HG03066 (cell line): ENCODE measurements around the gene NEK7.

Experiments
- ATAC-seq: cut with Tn5 transposase; IDR thresholded peaks from one replicate; pipeline ENCODE4 v1.9.1; 2021; ENCODE audit warnings: low read depth; ENCODE audit not compliant: unreplicated experiment

The NEK7 gene

DNA sequence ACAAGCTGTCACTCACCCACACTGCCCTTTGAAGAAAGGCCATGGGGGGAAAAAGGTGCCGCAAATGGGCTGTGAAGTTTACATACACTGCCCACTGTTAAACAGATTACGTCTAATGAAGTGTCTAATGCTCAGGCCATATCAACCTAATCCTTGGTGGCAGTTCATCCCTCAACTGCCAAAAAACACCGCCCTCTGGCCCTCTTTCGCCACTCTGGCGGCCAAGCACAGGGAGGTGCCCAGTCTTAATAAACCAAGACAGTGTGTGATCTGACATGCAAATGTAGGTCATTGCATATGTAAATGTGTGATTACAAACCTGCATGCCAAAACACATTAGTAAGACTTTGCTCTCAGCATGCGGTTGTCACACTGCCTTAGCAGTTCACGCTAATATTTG is 89.5 kb downstream of the NEK7 start:
- ATAC-seq, result no peak

DNA sequence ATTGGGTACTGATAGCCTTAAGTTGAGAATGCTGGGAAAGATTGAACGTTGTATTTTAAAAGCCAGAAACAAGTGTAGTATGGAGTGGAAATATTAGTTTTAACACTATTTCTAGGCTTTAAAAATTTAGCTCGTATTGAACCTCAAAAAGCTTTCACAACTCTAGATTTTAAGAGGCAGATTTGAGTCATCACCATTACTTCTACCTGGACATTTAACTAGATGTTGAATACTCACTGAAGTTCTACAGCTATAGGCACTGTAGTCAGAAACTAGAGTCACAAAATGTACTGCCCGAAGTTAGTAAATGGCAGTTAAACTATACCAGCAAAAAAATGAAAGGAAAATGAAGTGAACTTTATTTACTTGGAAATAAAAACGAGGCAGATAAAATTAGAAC is 96.5 kb downstream of the NEK7 start:
- ATAC-seq, result peak; percentile 82

DNA sequence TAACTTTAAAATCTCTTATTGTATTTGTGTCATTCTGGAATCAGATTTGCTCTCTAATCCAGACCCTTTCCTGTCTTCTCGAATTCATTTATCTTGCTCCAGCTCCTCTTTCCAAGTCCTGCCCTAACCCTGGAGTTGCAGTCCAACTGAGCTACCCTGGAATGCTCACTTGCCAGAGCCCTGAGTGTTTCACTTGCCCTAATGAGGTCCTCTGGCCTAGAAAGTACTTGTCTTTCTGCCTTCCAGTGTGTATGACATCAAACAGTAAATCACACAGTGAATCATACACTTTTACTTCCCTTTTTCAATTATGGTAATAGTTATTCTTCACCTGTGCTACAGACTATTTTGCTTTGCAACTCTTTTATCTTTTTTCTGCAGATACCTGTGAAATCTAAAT is 96.9 kb downstream of the NEK7 start:
- peak; percentile 98 for ATAC-seq

DNA sequence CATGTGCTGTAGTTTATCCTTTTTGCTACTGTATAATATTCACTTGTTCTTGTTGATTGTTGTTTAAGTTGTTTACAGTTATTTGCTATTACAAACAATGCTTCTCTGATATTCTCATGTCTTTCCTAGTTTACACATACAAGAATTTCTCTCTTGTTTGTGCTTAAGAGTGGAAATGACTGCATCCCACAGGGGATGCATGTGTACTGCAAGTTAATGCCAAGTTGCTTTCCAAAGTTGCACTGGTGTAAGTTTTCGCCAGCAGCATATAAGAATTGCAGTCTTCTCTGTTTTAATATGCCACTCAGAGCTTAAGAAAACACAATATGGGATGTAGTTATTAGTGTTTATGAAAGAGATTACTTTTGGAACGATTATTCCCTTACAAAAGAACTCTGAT is 97.7 kb downstream of the NEK7 start:
- no peak for ATAC-seq

DNA sequence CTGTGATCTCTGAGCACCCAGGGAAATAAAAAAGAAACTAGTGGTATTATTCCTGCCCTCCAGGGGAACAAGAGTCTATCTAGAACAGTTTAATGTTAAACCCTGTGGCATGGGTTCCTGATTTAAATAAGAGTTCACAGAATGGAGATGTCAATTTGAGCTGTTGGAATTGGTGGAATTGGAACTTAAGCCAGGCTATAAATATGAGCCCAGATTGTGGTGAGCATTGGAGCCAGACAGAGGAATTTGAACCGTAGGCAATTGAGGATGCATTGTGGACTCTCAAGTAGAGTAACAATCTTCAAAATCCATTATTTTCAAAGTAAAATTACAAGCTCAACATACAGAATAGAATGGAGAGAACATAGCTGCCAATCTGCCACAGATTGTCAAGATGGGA is 98.2 kb downstream of the NEK7 start:
- ATAC-seq, result no peak

DNA sequence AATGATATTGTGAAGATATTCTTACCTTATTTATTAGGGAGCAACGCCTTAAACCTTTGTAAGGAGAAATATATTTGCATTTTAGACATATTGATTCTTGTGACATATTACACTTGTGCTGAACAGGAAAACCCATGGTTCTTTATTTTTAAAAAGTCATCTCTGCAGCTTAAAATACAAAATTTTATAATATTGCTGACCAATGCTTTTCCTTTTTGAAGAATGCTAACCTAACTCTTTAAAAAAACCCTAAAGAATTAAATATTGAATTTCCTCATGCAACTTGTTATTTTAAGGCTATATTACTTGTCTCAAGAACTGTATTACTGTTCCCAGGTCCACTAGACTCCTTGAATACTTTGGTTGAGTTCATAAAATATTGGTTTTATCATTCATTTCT is 99.0 kb downstream of the NEK7 start:
- no peak for ATAC-seq

DNA sequence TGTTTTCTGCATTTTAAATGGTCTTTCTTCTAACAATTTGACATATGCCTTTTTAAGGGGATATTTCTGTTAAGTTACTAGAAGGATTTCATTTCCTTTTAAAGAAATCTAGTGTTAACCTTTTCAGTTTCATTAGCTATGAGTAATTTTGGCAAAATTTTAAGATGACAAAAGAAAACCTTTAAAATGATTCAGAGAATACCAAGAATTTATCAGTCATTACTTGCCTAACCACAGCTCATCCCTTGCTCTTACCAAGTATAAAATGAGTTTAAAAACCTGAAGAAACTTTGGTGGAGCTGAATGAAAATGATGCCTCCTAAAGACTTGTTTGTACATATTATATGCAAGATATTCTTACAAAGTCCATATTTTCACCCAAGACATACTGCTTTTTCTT is 101.7 kb downstream of the NEK7 start:
- peak; percentile 39 for ATAC-seq

DNA sequence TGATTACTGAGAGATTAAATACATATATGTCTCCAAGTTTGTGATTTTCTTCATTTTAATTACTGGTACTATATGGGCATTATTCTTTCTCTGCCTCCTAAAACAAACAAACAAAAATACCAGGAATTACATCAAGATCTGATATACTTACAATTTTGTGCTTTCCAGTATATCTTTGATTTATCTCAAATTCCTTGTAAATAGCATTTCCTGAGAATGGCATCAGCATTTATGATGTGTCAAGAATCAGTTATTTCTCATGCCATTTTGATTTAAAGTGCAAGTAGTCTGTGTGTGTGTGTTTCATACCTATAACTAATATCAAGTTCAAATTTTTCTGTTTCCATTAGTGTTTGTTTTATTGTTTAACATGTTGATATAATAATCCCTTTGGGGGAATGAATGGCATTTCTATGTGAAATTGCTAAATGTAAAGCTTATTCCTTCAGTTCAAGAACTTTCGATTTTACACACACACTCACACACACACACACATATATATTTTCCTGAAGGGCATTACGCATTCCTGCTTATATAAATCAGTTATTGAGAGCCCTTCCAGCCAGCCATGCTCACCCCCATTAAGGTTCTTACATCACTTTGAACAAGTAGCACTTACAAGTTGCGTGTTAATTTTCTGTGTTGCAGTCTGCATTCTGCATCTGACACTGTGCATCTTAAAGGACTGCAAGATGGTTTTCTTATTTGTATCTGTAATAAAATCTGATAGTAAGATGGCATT is 102.7 kb downstream of the NEK7 start:
- no peak for ATAC-seq

DNA sequence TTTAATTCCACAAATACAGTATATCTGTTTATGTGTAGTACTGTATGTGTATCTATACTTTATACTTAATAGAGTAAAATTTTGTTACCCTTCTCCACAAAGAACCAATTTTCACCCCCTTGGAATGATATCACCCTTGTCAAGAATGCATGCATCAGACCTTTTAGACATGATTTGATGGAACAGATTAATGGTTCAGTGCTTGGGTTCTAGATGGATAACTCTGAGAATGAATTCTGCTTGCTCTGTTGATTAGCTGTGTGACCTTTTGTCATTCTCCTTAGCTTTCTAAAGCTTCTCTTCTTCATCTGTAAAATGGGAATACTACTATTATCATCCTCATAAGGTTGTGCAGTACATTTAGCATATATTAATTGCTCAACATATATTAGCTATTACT is 105.1 kb downstream of the NEK7 start:
- ATAC-seq, result no peak

DNA sequence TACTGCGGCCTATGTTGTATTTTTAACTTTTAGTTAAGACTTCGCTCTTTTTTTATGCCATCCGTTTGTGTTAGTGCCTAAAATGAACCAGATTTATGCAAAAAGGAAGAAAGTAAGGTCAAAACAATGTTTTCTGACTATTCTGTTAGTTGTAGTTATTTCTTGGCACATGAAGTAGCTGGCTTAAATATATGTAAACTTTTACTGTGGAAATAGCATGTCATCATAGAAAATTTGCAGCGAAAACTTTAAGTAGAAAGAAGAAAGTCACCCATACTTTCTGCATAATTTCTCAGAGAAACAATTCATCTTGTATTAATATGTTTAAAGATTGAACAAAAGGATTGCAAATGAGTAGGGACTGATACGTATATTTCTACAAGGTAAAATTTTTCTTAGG is 106.4 kb downstream of the NEK7 start:
- ATAC-seq, result no peak

DNA sequence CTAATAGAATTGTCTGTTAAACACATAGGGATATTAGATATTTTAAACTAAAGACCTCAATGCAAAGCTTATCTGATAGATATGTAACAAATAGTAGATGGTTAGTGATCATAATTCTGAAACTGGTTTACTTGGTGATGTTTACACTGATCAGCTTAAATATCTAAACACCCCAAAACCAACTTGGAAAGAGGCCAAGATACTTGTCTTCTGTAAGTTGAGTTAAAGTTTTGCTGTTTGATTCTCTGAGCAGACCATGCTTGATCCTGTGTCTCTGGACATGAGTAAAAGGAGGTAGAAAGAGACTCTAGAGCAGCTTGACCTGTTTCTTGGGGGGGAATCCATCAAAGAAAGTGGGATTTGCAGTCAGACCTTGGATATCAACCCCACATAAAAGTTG is 107.5 kb downstream of the NEK7 start:
- ATAC-seq, result no peak

DNA sequence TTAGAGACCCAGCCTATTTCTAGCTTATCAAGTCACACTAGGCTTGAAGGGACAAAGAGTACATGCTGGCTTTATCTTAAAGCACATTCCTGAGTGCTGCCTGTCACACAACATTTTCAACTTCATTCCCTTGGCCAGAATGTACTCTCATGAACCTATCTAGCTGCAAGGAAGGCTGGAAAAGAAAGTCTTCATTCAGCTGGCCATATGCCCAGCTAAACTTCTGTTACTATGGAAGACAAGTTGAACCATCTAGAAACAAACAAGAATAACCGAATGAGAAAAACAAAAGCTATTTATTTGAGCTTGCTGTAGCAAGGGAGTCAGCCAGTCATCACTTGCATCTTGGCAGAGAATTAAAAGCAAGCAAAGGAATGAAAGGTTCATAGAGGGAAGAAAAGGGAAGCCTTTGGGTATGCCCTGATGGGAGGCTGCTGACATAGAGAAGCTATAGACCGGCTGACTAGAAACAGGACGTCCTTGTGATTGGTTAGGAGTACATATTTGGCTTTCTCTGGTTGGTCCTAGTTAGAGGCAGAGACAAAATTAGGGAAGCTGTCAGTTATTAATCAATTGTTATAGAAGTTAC is 108.4 kb downstream of the NEK7 start:
- ATAC-seq, result no peak

DNA sequence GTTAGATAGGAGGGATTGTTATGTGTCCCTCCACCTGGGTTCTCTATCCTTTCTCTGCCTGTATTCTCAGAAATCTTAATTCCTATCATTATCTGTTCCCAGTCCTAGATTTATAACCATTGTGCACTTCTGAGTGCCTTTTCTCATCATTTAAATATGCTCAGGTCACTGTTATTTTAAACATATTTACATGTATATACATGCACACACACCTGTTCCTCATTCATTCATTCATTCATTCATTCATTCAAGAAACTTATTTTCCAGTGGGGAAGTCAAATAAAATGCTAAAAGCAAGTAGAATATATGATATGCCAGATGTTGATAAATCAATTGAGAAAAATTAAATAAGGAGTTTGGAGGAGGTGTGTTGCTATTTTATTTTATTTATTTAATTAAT is 110.3 kb downstream of the NEK7 start:
- no peak for ATAC-seq

DNA sequence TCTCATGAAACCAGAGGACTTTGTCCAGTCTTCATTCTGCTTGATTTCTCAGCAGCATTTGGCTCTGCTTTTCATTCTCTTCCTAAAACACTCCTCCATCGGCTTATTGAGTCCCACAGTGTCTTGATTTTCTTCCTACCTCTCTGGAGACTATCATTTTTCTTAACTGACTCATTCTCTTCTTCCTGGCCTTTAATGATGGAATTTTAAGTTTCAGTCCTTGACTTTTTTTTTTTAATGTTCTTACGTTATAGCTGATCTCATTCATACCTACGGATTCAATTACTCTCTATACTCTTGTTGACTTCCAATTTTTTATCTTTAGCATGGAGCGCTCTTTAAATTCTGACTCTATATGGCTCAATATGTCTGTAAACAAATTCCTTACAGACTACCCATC is 111.1 kb downstream of the NEK7 start:
- no peak for ATAC-seq

DNA sequence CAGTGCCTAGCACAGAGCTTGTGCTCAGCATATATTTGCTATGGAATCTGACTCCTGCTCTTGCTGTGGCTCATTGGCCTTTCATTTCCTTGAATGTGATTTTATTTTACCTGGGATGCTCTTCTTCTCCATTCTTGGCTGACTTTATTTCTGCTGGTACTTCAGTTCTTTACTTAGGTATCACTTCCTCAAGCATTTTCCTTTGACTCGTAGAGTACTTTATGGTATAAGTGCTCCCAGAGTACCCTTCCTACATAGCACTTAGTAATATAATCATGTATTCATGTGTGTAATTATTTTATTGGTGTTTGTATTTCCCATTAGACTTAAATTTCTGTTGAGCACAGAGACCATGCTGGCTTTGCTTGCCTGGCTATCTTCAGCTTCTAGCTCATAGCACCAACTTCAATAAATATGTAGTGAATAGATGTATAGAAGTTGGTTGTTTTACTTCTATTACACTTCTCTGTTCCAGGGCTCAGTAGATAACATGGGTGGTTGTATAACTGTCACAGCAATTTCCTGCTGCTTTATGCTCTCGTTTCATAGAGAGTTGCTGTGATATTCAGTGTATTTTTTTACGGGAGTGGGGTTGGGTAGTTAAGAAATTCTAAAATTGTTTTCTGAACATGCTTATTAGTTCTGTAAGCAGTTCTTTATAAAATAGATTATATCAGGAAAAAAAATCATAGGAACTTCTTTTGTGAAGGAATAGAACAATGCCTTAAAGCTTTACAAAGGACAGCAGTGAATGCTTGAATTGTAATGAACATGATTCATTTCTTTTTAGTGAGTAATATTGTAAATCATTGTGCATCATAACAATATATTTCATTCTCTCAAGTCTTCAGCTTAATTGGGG is 112.2 kb downstream of the NEK7 start:
- no peak for ATAC-seq

DNA sequence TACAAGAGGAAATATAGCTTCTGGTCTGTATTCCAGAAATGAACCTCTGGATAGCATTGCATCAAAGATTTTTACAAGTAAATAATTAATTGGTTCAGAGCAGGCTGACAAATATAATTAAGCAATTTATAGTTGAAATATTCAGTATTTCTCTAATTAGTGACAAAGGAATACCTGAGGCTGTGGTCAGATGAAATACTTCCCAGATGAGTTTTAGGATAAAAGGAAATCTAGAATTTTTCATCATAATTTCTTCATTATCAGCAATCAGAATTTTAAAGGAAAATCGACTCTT is 112.8 kb downstream of the NEK7 start:
- ATAC-seq, result no peak

DNA sequence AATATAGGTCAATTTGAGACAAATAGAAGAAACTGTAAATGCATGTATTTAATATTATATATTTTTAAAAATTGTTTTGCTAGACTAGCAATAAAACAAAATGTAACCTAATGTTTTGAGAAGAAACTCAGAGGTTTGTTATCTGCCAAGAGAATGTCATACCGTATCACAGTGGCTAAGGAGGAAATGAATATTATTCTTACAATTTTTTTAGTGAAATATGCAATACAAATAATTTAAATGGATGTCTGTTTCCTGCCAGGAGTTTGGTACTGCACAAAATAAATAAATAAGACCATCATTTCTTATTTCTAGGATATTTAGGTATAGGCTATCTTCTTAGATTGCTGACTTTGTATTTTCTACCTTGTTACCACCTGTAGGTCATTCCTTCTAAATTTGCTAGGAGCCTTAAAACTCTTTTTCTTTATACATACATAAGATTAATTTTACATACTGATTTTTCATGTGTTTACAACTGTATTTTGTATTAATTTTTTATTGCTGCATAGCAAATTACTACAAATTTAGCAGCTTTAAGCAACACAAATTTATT is 113.6 kb downstream of the NEK7 start:
- no peak for ATAC-seq

DNA sequence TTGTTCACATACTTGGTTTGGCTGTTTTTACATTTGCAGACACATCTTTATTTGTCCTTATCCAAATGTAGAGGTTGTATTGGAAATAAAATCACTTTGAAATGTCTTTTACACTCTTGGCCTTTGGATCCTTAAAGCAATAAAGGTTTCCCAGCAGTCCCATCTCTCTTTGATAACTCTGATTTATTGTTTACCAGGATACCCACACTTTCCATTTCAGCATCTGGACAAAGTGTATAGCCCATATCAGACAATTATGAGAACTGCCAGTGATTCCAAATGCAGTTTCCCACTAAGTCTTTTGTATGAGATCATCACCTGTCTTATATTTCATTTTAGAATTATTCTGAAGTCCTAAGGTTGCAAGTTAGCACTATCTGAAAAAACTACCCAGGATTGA is 114.7 kb downstream of the NEK7 start:
- ATAC-seq, result no peak

DNA sequence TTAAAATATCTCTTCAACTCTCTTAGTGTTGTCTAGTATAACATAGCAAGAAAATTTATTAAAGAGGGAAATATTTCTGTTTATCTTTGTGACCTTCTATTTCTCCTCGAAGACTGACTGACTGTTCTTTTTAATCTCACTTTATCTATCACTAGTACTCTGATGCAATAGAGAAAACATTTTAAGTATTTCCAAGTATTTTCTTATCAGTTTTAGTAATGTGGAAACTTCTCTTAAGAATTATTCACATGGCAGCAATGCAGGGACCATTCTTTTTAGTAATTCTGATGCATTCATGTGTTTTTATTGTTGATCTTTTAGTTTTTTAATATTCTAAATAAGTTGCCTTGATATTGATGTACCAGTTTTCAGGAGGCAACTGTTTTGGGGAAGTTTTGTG is 115.7 kb downstream of the NEK7 start:
- no peak for ATAC-seq

DNA sequence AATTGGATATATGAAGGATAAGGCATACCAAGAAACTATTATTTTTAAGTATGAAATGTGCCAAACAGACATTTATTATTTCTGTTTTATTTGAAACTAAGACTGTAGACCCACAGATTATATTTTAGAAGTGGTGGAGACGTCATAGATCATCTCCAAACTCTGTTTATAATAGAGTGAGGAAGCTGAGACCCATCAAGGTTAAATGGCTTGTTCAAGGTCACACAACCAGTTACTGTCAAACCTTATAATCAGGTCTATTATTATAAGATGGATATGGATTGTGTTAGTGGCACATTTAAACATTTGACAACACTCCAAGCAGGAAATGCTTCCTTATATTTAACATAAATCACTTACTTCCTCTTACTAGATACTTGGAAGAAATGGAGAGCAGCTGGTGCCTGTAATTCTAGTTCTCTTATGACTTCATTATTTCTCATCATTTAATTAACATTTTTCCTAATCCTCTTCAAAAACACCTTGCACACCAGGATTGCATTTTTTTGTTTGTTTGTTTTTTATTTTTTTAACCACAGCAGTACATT is 117.0 kb downstream of the NEK7 start:
- ATAC-seq, result no peak

DNA sequence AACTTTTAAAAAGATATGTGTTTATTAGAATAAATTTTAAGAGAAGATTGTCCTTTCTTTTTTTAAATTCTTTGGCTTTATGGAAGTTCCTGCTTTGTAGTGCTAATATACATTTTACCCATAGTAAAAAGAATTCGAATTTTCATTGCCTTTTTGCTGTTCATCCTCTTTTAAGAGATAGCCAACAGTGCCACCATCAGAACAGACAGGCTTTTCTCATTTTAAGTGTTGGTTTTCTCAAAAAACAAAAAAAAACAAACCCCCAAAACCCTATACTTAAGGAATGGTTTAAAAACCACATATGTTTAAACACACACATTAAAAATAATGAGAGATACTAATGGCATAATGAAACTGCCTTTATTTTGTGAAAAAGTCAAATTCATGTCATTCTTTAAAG is 118.8 kb downstream of the NEK7 start:
- no peak for ATAC-seq
